ENCODE results near the gene VPS13D. TPM values are rescaled to one million over a fixed set of nuclear protein-coding genes. Genes with fewer than 3 reads are reported as not detected.
"Not testable (repeated sequence)": the region's sequence is repeated elsewhere in the genome, so short reads cannot be mapped to it uniquely, and the experiment has no call there.

Gene VPS13D
- total and polyA plus RNA-seq, 9 donors = 19.8 to 59.3 (median 41.8) TPM

GRCh38 chr1:12387641-12388040 lies 157.8 kb downstream of the VPS13D start:
- no peak overlapping the region for H3K4me3 ChIP-seq
- no peaks in the 10 kb centered on the region for H3K4me1 ChIP-seq (ENCODE audit: insufficient read depth)
- intact Hi-C loops (cut with DNase I) = no loop called here
- TF ChIP-seq POLR2A (IDR thresholded peaks at IDR 0.05) (no peak), EP300 (IDR thresholded peaks at IDR 0.05) (no peak), CTCF (IDR thresholded peaks at IDR 0.05) (no peak)
- no peaks in the 10 kb centered on the region for H3K27me3 ChIP-seq
- peaks cover 0 to 6% of the 10 kb centered on the region in 2 donors for H3K9me3 ChIP-seq
- no peak overlapping the region for H3K27ac ChIP-seq
- DNase-seq = no peak
- H3K36me3 ChIP-seq = no peaks in the 10 kb centered on the region

DNA sequence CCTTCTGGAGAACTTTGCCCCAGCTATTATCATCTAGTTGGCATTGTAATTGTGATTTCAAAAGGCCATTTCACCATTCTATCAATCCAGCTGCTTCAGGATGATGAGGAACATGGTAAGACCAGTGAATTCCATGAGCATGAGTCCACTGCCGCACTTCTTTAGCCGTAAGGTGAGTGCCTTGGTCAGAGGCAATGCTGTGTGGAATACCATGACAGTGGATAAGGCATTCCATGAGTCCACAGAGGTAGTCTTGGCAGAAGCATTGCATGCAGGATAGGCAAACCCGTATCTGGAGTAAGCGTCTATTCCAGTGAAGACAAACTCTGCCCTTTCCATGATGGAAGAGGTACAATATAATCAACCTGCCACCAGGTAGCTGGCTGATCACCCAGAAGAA lies 160.5 kb downstream of the VPS13D start:
- DNase-seq; H3K27me3 ChIP-seq; H3K4me3 ChIP-seq; H3K4me1 ChIP-seq (ENCODE audit: insufficient read depth); H3K27ac ChIP-seq; H3K36me3 ChIP-seq; H3K9me3 ChIP-seq; intact Hi-C loops (cut with DNase I): not testable (repeated sequence)
- WGBS, 3 donors = 87 to 100% (median 99%) methylated on average over 4 of the region's 4 CpGs

DNA sequence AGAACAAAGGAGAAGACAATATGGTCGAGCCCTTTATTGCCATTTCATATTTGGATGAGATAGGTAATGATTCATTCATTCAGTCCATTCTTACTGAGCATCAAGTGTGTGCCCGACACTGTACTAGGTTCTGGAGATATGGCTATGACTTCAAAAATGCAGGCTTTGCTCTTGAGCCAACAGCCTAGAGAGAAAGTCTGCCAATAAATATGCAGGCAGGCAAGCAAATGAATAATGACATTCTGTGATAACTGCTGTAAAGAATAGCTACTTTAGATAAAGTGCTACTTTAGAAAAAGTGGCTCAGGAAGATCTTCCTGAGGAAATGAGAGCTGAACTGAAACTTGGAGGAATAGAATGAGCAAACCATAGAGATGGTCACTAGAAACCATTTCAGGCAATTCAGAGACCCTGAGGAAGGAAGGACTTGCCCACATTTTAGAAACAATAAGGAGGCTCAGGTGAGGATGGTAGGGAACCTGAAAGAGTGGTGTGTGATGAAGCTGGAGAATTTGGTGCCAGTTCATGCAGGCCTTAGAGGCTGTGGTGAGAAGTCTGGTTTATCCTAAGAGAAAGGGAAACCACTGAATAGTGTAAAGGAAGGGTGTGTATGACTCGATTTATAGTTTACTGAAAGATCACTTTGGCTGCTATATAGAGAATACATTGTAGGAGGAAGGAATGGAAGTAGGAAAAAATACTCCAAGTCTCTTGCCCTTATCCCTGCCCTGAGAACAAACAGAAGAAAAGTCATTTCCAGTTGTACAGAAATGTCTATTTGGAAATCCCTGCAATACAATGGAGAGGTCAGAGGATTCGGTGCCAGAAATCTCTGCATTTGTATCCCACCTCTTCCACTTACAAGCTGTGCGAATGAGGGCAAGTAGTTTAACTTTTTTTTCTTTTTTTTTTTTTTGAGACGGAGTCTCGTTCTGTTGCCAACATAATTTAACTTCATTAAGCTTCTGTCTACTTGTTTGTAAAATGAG lies 167.9 kb downstream of the VPS13D start:
- Histone ChIP-seq H3K27me3 (no peaks in the 10 kb centered on the region), H3K4me1 (ENCODE audit: insufficient read depth) (no peaks in the 10 kb centered on the region), H3K4me3 (no peak overlapping the region), H3K36me3 (no peaks in the 10 kb centered on the region), H3K27ac (no peak overlapping the region), H3K9me3 (no peaks in the 10 kb centered on the region)
- TF ChIP-seq POLR2A (IDR thresholded peaks at IDR 0.05) (no peak), CTCF (IDR thresholded peaks at IDR 0.05) (no peak), EP300 (IDR thresholded peaks at IDR 0.05) (no peak)
- intact Hi-C loops (cut with DNase I) = no loop called here
- DNase-seq = no peak
- WGBS, 3 donors = 71 to 81% (median 80%) methylated on average over 7 of the region's 7 CpGs

- no peak for DNase-seq
- Histone ChIP-seq H3K4me1 (ENCODE audit: insufficient read depth) (no peaks in the 10 kb centered on the region), H3K27ac (no peak overlapping the region)
These were observed 168.6 kb downstream of the VPS13D start for GRCh38 chr1:12398479-12398878.

More at GRCh38 chr1:12398479-12398878, 168.6 kb downstream of the VPS13D start:
- Histone ChIP-seq H3K9me3 (no peaks in the 10 kb centered on the region), H3K36me3 (no peaks in the 10 kb centered on the region), H3K4me3 (no peak overlapping the region), H3K27me3 (no peaks in the 10 kb centered on the region)
- intact Hi-C loops (cut with DNase I) = no loop called here
- 87 to 92% (median 92%) methylated on average over 6 of the region's 6 CpGs for WGBS, 3 donors
- TF ChIP-seq CTCF (IDR thresholded peaks at IDR 0.05) (no peak), POLR2A (IDR thresholded peaks at IDR 0.05) (no peak), EP300 (IDR thresholded peaks at IDR 0.05) (no peak)

Data from ovary (tissue), 9 donors.